Measurements from ENCODE around the gene MAPK8IP3. TPM values are rescaled to one million over a fixed set of nuclear protein-coding genes. Genes with fewer than 3 reads are reported as not detected.

The MAPK8IP3 gene
- total RNA-seq, 1 donor from 2014 or later = 77.3 TPM

DNA sequence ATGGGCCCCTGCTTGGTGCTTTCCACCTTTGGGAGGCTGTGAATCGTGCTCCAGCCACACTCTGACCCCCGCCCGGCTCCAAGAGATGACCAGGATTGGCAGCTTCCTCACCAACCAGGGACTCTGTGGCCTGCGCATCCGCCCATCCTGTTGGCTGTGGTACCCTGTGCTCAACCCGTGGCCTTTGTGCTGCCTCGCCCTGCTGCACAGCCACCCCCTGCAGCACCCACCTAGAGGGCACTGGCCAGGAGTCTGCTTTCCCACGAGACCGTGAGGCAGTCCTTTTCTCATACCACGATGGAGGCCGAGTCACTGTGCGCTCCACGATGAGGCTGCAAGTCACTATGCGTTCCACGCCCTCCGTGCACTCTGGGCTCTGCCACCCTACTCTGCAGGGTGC, 46.0 kb downstream of the MAPK8IP3 start:
- peaks cover 66% of the 10 kb centered on the region for H3K36me3 ChIP-seq
- TF ChIP-seq CTCF (IDR thresholded peaks at IDR 0.05) = no peak
- no peak for ATAC-seq
- intact Hi-C loops (cut with DNase I) = no loop called here
- DNase-seq = no peak
- H3K4me1 ChIP-seq = no peaks in the 10 kb centered on the region
- no peaks in the 10 kb centered on the region for H3K9me3 ChIP-seq
- no peak overlapping the region for H3K27ac ChIP-seq
- no peak overlapping the region for H3K4me3 ChIP-seq
- no peaks in the 10 kb centered on the region for H3K27me3 ChIP-seq

- no peak overlapping the region for H3K4me3 ChIP-seq
- no peak for DNase-seq
- no peaks in the 10 kb centered on the region for H3K4me1 ChIP-seq
- no peak for ATAC-seq
- no peaks in the 10 kb centered on the region for H3K27me3 ChIP-seq
- H3K9me3 ChIP-seq = no peaks in the 10 kb centered on the region
- peaks cover 60% of the 10 kb centered on the region for H3K36me3 ChIP-seq
- H3K27ac ChIP-seq = no peak overlapping the region
- no peak for TF ChIP-seq CTCF (IDR thresholded peaks at IDR 0.05)
- intact Hi-C loops (cut with DNase I) = no loop called here
Observed at GRCh38 chr16:1752853-1753252, 46.9 kb downstream of the MAPK8IP3 start.

DNA sequence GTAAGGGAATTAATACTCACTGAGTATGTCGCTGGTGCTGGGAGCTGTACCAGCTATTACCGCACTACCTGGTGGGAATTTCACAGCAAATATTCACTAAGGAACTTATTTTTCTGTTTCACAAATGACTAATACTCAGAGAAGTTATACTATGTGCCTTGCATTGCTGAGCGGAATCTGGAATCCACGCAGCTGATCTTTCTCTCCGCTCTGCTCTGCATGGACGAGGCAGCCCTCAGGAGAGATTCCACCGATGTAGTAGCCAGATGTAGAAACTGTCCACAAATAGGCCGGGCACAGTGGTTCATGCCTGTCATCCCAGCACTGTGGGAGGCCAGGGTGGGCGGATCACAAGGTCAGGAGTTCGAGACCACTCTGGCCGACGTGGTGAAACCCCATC, 48.2 kb downstream of the MAPK8IP3 start:
- no peak overlapping the region for H3K4me3 ChIP-seq
- intact Hi-C loops (cut with DNase I) = no loop called here
- ATAC-seq (no peak), DNase-seq (no peak)
- H3K27ac ChIP-seq = no peak overlapping the region
- H3K4me1 ChIP-seq = no peaks in the 10 kb centered on the region
- TF ChIP-seq CTCF (IDR thresholded peaks at IDR 0.05) = no peak
- no peaks in the 10 kb centered on the region for H3K9me3 ChIP-seq
- peaks cover 54% of the 10 kb centered on the region for H3K36me3 ChIP-seq
- no peaks in the 10 kb centered on the region for H3K27me3 ChIP-seq

DNA sequence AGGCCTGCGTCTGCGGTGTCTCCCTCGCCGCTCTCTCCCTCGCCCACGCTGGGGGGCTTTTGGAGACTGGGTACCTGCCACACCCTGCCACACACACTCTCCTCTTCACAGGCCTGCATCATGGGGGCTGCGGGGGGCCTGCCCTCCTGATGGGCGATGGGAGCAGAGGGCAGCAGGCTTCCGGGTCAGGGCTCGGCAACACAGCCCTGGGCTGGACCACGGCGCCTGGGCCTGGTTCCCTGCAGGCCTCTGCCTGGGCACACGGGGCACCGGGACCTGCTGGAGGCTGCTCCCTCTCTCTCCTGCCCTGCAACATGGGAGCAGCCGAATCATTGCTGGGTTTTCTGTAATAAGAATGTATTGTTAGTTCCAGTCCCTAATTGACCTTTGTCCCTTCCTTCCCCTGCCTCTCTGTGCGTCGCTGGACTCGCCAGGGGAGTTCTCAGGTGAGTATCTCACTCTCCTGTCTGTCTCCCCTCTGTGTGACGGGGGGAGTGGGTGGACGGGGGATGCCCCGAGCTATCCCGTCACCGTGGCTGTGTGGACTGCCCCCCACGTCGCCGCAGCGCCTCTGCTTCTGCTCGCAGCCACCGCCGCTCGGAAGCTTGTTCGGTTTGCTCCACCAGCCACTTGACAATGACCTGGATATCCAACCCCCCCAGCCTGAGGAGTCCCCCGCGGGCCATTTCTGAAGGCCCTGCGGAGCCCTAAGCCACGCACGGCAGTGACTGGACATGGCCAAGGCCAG, 51.9 kb downstream of the MAPK8IP3 start:
- TF ChIP-seq CTCF (IDR thresholded peaks at IDR 0.05) = no peak
- Histone ChIP-seq H3K4me3 (no peak overlapping the region), H3K4me1 (no peaks in the 10 kb centered on the region), H3K9me3 (no peaks in the 10 kb centered on the region), H3K27ac (no peak overlapping the region), H3K27me3 (no peaks in the 10 kb centered on the region), H3K36me3 (peaks cover 49% of the 10 kb centered on the region)
- intact Hi-C loops (cut with DNase I) = no loop called here
- ATAC-seq (no peak), DNase-seq (no peak)

- Histone ChIP-seq H3K9me3 (no peaks in the 10 kb centered on the region), H3K4me3 (no peak overlapping the region), H3K27me3 (no peaks in the 10 kb centered on the region), H3K27ac (no peak overlapping the region), H3K4me1 (no peaks in the 10 kb centered on the region), H3K36me3 (peaks cover 51% of the 10 kb centered on the region)
- no peak for TF ChIP-seq CTCF (IDR thresholded peaks at IDR 0.05)
- DNase-seq = no peak
- ATAC-seq = no peak
- intact Hi-C loops (cut with DNase I) = no loop called here
Observed at GRCh38 chr16:1758923-1759322, 52.9 kb downstream of the MAPK8IP3 start.

DNA sequence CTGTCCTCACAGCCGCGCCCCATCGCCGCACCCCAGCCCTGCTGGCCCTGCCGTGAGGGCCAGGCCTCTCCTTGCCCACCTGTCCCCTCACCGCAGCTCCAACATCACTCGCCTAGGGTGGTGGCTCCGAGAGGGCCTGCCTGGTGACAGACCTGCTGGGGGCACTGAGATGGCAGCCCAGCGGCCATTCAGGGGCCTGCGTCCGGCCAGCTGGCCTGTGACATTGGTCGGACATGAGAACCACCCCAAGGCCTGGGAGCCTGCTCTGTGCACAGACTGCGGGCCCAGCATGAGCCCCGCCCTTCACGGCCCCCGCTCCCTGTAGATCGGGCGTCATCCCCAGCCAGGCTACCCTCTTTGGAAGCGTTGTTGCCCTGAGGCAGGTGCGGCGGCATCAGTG, 53.5 kb downstream of the MAPK8IP3 start:
- DNase-seq = no peak
- H3K27me3 ChIP-seq = no peaks in the 10 kb centered on the region

More for the DNA sequence above, 53.5 kb downstream of the MAPK8IP3 start:
- intact Hi-C loops (cut with DNase I) = no loop called here
- ATAC-seq = no peak
- no peak overlapping the region for H3K4me3 ChIP-seq
- no peaks in the 10 kb centered on the region for H3K9me3 ChIP-seq
- TF ChIP-seq CTCF (IDR thresholded peaks at IDR 0.05) = no peak
- no peaks in the 10 kb centered on the region for H3K4me1 ChIP-seq
- H3K27ac ChIP-seq = no peak overlapping the region
- peaks cover 51% of the 10 kb centered on the region for H3K36me3 ChIP-seq

Measured in upper lobe of right lung (tissue), 1 donor.